Endothelial cell of umbilical vein (primary cell): ENCODE measurements around the gene HTR3D. TPM values are rescaled to one million over a fixed set of nuclear protein-coding genes. Genes with fewer than 3 reads are reported as not detected.

ENCODE experiments used
- BruUV-seq: library from RNA; stranded (reverse); fragments of 400-500 nt; replicated peaks from 2 replicates; lab custom pipeline; 2021; lab: Mats Ljungman, UMichigan
- CTCF ChIA-PET: fragments of 300-600, 350-600 bp; sonication (Branson Sonifier 250); formaldehyde crosslinking; loops from one replicate; lab custom pipeline; 2021; ENCODE audit warnings: antibody characterized with exemption, inconsistent platforms; lab: Charles Lee
- POLR2A ChIA-PET: fragments of 300-600, 350-600 bp; sonication (Branson Sonifier 250); formaldehyde crosslinking; loops from one replicate; lab custom pipeline; 2021; ENCODE audit warnings: antibody characterized with exemption, inconsistent platforms; lab: Charles Lee
- DNase-seq: peaks from one replicate; pipeline ENCODE4 v3.0.0-alpha.2; 2011; ENCODE audit warnings: low read depth, low spot score
- FAIRE-seq: peaks from 2 replicates; lab custom pipeline; 2011; peaks lifted over from hg19 to GRCh38; lab: Jason Lieb, UNC
- H2AFZ ChIP-seq: 2 replicates; pipeline ENCODE4 v1.6.0; 2012; ENCODE audit warnings: low read depth, low read length, control low read depth, inconsistent platforms
- H3K27ac ChIP-seq: 2 replicates; pipeline ENCODE4 v1.5.1; 2011; ENCODE audit warnings: low read depth, mild to moderate bottlenecking, control low read depth, low read length, moderate library complexity; ENCODE audit not compliant: insufficient read depth
- H3K27me3 ChIP-seq, 2 experiments: 2 replicates each; pipeline versions ENCODE4 v1.6.0 to v1.6.1; 2011; ENCODE audit warnings: low read length in 2 of 2, mixed read lengths in 1 of 2; ENCODE audit not compliant: control insufficient read depth in 2 of 2, insufficient read depth in 2 of 2
- H3K36me3 ChIP-seq, 2 experiments: 2 replicates in 1 of 2; 3 replicates in 1 of 2; pipeline ENCODE4 v1.5.1; 2011; ENCODE audit warnings: low read length in 2 of 2, mild to moderate bottlenecking in 1 of 2, moderate library complexity in 1 of 2; ENCODE audit not compliant: control insufficient read depth in 2 of 2, insufficient read depth in 2 of 2; ENCODE audit errors: extremely low read depth in 1 of 2
- H3K4me1 ChIP-seq: 3 replicates; pipeline ENCODE4 v1.5.1; 2011; ENCODE audit warnings: mild to moderate bottlenecking, low read length; ENCODE audit not compliant: control insufficient read depth, insufficient read depth; ENCODE audit errors: extremely low read depth
- H3K4me2 ChIP-seq: 2 replicates; pipeline ENCODE4 v1.6.1; 2011; ENCODE audit warnings: low read length, control low read depth, mixed read lengths; ENCODE audit not compliant: insufficient read depth
- H3K4me3 ChIP-seq, 3 experiments: fragments of 200-600 bp in 1 of 3; sonication (generic), shearing (Covaris generic) in 1 of 3; replicated peaks in 1 of 3; 2 replicates each; pipeline ENCODE4 v1.5.1; 2011 to 2016; ENCODE audit warnings: control low read depth in 3 of 3, low read length in 3 of 3, mild to moderate bottlenecking in 2 of 3, inconsistent platforms in 1 of 3, low read depth in 1 of 3, moderate library complexity in 1 of 3; ENCODE audit not compliant: insufficient read depth in 1 of 3
- H3K79me2 ChIP-seq: 2 replicates; pipeline ENCODE4 v1.6.0; 2012; ENCODE audit warnings: low read length, inconsistent platforms; ENCODE audit not compliant: control insufficient read depth, insufficient read depth
- H3K9ac ChIP-seq: replicated peaks from 2 replicates; pipeline ENCODE3; 2011; ENCODE audit warnings: low read length, control low read depth; ENCODE audit not compliant: insufficient read depth; ENCODE audit errors: extremely low read depth
- H3K9me1 ChIP-seq: replicated peaks from 3 replicates; pipeline ENCODE4 v1.6.0; 2011; ENCODE audit warnings: mild to moderate bottlenecking, low read length; ENCODE audit not compliant: control insufficient read depth, insufficient read depth; ENCODE audit errors: extremely low read depth
- H3K9me3 ChIP-seq: replicated peaks from 2 replicates; pipeline ENCODE4 v1.5.1; 2012; ENCODE audit warnings: low read length, inconsistent platforms; ENCODE audit not compliant: control insufficient read depth, insufficient read depth
- H4K20me1 ChIP-seq: replicated peaks from 2 replicates; pipeline ENCODE3; 2011; ENCODE audit warnings: mild to moderate bottlenecking, low read length; ENCODE audit not compliant: control insufficient read depth, insufficient read depth; ENCODE audit errors: extremely low read depth
- CTCF ChIP-seq, 2 donors: IDR thresholded peaks; 1 replicate in 1 of 2; 2 replicates in 1 of 2; pipeline ENCODE4 v1.5.1; 2011; ENCODE audit warnings: low read length in 2 of 2, mild to moderate bottlenecking in 2 of 2, moderate library complexity in 2 of 2, control low read depth in 1 of 2, inconsistent platforms in 1 of 2, low read depth in 1 of 2; ENCODE audit not compliant: insufficient read depth in 1 of 2; ENCODE audit errors: extremely low read depth in 1 of 2
- FOS ChIP-seq: IDR thresholded peaks from 2 replicates; pipeline ENCODE4 v1.6.1; 2011; ENCODE audit warnings: mild to moderate bottlenecking, low read length, moderate library complexity, borderline replicate concordance; ENCODE audit not compliant: insufficient read depth
- JUN ChIP-seq: IDR thresholded peaks from 2 replicates; pipeline ENCODE4 v1.6.1; 2011; ENCODE audit warnings: borderline replicate concordance, low read depth; ENCODE audit not compliant: insufficient read length, insufficient read depth
- dilution Hi-C: fragments of 300-500 bp; cut with MboI; formaldehyde crosslinking; loops from one replicate; pipeline ENCODE4 v1.15.0; 2019; ENCODE audit warnings: low sequenced_read_pairs; ENCODE audit not compliant: extremely low pct_ligation_motif_present
- intact Hi-C: fragments of 100-400 bp; cut with micrococcal nuclease; formaldehyde crosslinking; loops from one replicate; pipeline ENCODE4 v1.10.0; 2022
- polyA plus RNA-seq, 4 experiments: library from polyadenylated mRNA; depleted of rRNA in 3 of 4; stranded (reverse) in 3 of 4; unstranded in 1 of 4; fragments of >200 nt; gene quantifications; 2 replicates each; pipeline versions ENCODE4 v1.2.1 to v1.2.3, GENCODE V29; 2011 to 2012; ENCODE audit warnings: missing spikeins in 1 of 4
- small RNA-seq: library from RNA; depleted of rRNA; stranded (forward); fragments of <200 nt; gene quantifications from one replicate; pipeline ENCODE3, GENCODE V24; 2012; ENCODE audit warnings: low replicate concordance, low read depth; ENCODE audit not compliant: insufficient read depth, insufficient read length
- total RNA-seq: library from RNA; stranded (reverse); gene quantifications from 2 replicates; pipeline ENCODE4 v1.2.3, GENCODE V29; 2021

HTR3D gene
- total and polyA plus RNA-seq, 2 donors (not counting 3 experiments of a cell fraction or from before 2014, with no cell fraction given) = not detected

DNA sequence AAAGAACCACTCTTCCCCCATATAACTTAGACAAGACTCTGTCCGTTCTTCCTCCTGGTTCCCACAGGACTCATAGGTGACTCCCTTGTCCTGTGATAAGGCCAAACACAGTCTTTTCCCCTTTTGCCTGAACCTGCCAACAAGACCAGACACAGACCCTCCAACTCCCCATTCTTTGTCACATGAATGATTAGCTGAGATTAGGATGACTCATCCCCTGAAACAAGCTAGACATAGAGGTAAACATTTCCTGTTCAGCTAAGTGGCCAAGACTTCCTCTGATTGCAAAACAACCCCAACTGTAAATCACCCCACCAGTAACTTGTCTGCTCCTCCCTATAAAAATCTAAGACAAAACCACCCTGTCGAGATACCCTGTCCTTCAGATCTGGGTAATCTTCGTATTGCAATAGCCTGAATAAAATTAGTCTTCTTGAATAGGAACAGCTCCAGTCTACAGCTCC lies 53.9 kb downstream of the HTR3D start:
- no TSS peak for BruUV-seq
- Histone ChIP-seq H3K27me3 (no peaks in the 10 kb centered on the region), H4K20me1 (no peaks in the 10 kb centered on the region), H3K36me3 (no peaks in the 10 kb centered on the region), H3K4me2 (no peak overlapping the region), H3K4me3 (no peak overlapping the region), H2AFZ (no peak overlapping the region), H3K9me1 (no peaks in the 10 kb centered on the region), H3K9ac (no peak overlapping the region), H3K79me2 (no peaks in the 10 kb centered on the region), H3K27ac (no peak overlapping the region), H3K4me1 (peaks cover 5% of the 10 kb centered on the region), H3K9me3 (no peaks in the 10 kb centered on the region)
- intact Hi-C loops (no loop called here), dilution Hi-C loops (no loop called here)
- FAIRE-seq (peak; percentile 21), DNase-seq (peak; percentile 59)
- ChIA-PET CTCF (no interaction called here), POLR2A (no interaction called here)
- TF ChIP-seq JUN = peak; percentile 82
- peak; percentile 69 for TF ChIP-seq FOS
- no peak for TF ChIP-seq CTCF (IDR thresholded peaks at IDR 0.05; ENCODE audit: extremely low read depth in 1 of 2, insufficient read depth in 1 of 2, low read depth in 1 of 2, low read length in 2 of 2)

Small RNA genes within 50 kb of the gene (small RNA-seq; reads per million reads assigned to genes)
- not detected for gene RF00019

Other genes starting within 250 kb of the HTR3D start
- 3.2 and 3.5 TPM in 2 replicates for gene MAP6D1, start 206.2 kb upstream of the HTR3D start, total RNA-seq
- gene MAP6D1, start 206.2 kb upstream of the HTR3D start, polyA plus RNA-seq = 2.4 and 2.9 TPM in 2 replicates
- gene PARL, start 146.9 kb upstream of the HTR3D start, total RNA-seq = 48.1 and 54.1 TPM in 2 replicates
- 33.7 and 38.8 TPM in 2 replicates for gene PARL, start 146.9 kb upstream of the HTR3D start, polyA plus RNA-seq
- 24.6 and 25.4 TPM in 2 replicates for gene ABCC5, start 13.9 kb upstream of the HTR3D start, total RNA-seq
- gene ABCC5, start 13.9 kb upstream of the HTR3D start, polyA plus RNA-seq = 18.9 and 22.5 TPM in 2 replicates
- not detected in 2 replicates for gene HTR3C, start 21.3 kb downstream of the HTR3D start, total RNA-seq
- not detected in 2 replicates for gene HTR3C, start 21.3 kb downstream of the HTR3D start, polyA plus RNA-seq
- not detected in 2 replicates for gene HTR3E, start 65.3 kb downstream of the HTR3D start, total RNA-seq
- not detected in 2 replicates for gene HTR3E, start 65.3 kb downstream of the HTR3D start, polyA plus RNA-seq
- 38.8 and 44.7 TPM in 2 replicates for gene EIF2B5, start 103.6 kb downstream of the HTR3D start, total RNA-seq
- gene EIF2B5, start 103.6 kb downstream of the HTR3D start, polyA plus RNA-seq = 35.5 and 42.7 TPM in 2 replicates
- gene DVL3, start 123.6 kb downstream of the HTR3D start, total RNA-seq = 59.0 and 61.3 TPM in 2 replicates
- gene DVL3, start 123.6 kb downstream of the HTR3D start, polyA plus RNA-seq = 41.2 and 43.8 TPM in 2 replicates
- 400 and 431 TPM in 2 replicates for gene AP2M1, start 143.1 kb downstream of the HTR3D start, total RNA-seq
- gene AP2M1, start 143.1 kb downstream of the HTR3D start, polyA plus RNA-seq = 602 and 603 TPM in 2 replicates
- gene ABCF3, start 154.5 kb downstream of the HTR3D start, total RNA-seq = 65.6 and 68.8 TPM in 2 replicates
- gene ABCF3, start 154.5 kb downstream of the HTR3D start, polyA plus RNA-seq = 73.4 and 93.9 TPM in 2 replicates
- not detected in 2 replicates for gene VWA5B2, start 197.8 kb downstream of the HTR3D start, total RNA-seq
- gene VWA5B2, start 197.8 kb downstream of the HTR3D start, polyA plus RNA-seq = 0.03 TPM in 1 of 2 replicates, not detected in the other
- 37.7 and 42.9 TPM in 2 replicates for gene ALG3, start 217.2 kb downstream of the HTR3D start, total RNA-seq
- 99.9 and 102 TPM in 2 replicates for gene ALG3, start 217.2 kb downstream of the HTR3D start, polyA plus RNA-seq
- 3.3 and 3.4 TPM in 2 replicates for gene EEF1AKMT4, start 217.9 kb downstream of the HTR3D start, total RNA-seq
- 8.0 and 9.8 TPM in 2 replicates for gene EEF1AKMT4, start 217.9 kb downstream of the HTR3D start, polyA plus RNA-seq
- gene CAMK2N2, start 229.8 kb downstream of the HTR3D start, total RNA-seq = not detected in 2 replicates
- 0.11 TPM in 1 of 2 replicates, not detected in the other for gene CAMK2N2, start 229.8 kb downstream of the HTR3D start, polyA plus RNA-seq
- gene ECE2, start 244.3 kb downstream of the HTR3D start, total RNA-seq = not detected in 2 replicates
- gene ECE2, start 244.3 kb downstream of the HTR3D start, polyA plus RNA-seq = not detected in 2 replicates